Activated CD4-positive, alpha-beta T cell treated with anti-CD3 and anti-CD28 coated beads, Interleukin-2, amount 50 U/mL, for 48 hours (primary cell): ENCODE data around the gene FOLR2.

ENCODE experiments used
- DNase-seq, 2 experiments: peaks; one replicate each; pipeline ENCODE4 v3.0.0-alpha.2; 2020

The FOLR2 gene

DNA sequence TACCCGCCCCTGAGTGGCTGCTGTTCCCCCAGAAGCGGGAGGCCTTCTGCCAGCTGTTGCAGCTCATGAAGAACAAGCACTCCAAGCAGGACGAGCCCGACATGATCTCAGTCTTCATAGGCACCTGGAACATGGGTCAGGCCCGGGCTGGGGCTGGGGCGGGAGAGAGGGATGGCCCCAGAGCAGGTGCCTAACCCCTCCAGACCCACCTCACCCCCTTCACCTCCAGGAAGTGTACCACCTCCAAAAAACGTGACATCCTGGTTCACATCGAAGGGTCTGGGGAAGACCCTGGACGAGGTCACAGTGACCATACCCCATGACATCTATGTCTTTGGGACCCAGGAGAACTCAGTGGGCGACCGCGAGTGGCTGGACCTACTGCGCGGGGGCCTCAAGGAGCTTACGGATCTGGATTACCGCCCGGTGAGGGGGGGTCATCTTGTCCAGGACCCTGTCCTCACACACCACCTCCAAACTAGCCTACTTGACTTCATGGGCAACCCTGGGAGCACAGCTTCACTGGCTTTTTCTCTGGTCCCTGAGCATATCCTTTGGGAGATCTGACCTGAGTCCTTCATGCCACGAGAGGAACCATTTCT lies 14.3 kb downstream of the FOLR2 start:
- no peak for DNase-seq

DNA sequence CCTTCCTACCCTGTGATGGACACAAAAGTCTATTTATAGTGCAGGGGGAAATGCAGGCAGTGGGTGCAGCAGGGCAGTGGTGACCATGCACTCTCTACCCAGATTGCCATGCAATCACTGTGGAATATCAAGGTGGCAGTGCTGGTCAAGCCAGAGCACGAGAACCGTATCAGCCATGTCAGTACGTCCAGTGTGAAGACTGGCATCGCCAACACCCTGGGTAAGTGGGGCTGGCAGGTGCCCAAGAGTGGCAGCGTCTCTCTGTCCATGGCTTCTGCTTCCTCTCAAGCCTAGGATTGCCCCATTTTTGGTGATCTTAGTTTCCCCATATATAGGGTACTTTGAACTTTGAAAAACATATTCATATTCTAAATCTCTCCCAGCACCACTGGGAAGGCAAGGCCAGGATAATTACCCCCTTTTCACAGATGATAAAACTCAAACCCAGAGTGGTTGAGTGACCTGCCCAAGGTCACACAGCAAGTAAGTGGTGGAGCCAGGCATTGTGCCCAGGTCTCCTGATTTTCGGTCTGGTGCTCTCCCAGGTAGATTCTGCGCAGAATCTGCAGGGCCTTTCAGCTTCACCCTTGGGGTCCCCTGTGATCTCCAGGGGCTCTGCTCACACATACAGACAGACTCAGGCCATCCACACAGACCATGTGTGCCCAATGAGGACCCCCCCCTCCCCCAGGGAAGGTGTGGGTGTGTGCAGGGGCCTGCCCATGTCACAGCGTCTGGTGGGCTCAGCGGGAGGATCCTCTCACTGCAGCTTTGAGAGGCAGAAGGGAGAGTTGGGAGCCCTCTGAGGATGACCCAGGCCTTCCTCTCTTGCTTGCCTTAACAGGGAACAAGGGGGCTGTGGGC lies 15.0 kb downstream of the FOLR2 start:
- DNase-seq, result no peak

DNA sequence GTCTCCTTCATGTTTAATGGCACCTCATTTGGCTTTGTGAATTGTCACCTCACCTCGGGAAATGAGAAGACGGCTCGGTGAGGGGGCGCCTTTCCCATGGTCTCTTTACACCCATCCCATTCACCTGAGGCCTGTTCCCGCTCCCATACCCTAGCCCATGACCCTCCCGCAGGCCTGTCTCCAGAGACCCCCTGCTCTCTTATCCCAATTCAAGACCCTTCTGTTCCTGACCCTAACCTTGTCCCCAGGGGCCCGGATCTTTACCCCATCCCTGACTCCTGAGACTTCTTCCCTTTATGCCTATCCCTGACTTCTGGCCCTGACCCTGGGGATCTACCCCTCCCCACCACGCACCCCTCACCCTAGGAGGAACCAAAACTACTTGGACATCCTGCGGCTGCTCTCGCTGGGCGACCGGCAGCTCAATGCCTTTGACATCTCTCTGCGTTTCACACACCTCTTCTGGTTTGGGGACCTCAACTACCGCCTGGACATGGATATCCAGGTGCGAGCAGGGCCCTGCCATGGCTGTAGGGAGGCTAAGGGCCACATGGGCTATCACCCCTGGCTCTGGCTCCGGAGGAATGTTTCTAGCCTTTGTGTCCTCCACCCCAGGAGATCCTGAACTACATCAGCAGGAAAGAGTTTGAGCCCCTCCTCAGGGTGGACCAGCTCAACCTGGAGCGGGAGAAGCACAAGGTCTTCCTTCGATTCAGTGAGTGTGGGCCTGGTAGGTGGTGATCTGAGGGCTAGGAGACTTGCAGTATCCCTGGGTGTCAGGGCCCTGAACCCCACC lies 15.9 kb downstream of the FOLR2 start:
- no peak for DNase-seq

DNA sequence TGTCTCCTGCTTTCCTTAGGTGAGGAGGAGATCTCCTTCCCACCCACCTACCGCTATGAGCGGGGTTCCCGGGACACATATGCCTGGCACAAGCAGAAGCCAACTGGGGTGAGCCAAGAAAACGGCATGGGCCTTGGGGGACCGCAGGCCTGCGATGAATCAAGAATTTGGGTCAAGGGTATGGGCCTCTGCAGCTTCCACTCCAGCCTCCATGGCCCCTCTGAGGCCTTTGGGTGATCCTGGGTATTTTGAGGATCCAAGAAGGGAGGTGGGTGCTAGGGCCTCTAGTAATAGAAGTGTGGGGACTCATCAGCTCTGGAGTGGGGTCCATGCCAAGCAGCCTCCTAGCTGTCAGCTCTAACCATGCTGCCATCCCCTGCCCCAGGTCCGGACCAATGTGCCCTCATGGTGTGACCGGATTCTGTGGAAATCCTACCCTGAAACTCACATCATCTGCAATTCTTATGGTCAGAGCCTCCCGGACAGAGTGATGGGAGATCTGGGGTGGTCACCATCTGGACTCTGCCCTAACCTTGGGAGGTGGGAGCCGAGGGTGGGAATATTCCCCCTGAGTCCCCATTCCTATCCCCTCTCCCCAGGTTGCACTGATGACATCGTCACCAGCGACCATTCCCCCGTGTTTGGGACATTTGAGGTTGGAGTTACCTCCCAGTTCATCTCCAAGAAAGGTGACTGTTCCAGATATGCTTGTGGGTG lies 16.6 kb downstream of the FOLR2 start:
- DNase-seq, result no peak

DNA sequence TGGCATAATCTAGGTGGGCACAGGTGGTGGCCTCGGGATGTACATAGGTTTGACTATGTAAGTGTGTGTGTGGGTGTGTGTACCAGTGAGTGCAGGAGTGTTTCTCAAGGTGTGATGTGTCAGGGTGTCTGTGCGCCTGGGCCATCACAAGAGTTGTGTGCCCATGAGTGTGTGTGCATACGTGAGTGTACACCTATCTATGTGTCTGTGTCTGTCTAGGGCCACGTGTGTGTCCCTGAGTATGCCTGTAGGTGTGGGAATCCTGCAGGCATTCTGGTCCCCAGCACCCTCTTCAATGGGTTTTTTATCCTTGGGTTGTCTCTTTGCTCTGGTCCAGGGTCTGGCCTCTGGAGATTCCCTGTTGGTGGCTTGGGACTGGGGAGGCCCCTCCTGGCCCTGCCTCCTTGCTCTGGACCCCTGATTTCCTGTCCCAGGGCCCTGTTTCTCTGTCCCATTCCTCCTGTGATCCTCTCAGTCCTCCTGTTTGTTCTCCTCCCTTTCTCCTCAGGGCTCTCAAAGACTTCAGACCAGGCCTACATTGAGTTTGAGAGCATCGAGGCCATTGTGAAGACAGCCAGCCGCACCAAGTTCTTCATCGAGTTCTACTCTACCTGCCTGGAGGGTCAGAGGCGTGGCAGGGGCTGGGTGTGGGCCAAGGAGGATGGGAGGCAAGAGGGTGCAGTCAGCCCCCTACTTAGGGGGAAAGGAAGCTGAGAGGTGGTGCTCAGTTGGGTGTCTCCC lies 17.3 kb downstream of the FOLR2 start:
- DNase-seq, result no peak

DNA sequence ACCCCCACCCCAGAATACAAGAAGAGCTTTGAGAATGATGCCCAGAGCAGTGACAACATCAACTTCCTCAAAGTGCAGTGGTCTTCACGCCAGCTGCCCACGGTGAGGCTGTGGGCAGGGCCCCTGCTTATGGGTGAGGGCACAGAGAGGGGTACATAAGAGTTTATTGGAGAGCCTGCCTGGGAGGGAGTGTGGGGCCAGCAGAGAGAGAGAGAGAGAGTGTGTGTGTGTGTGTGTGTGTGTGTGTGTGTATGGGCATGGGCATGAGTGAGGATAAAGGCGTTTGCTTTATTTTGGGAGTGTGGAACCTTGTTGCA lies 17.9 kb downstream of the FOLR2 start:
- DNase-seq, result no peak

DNA sequence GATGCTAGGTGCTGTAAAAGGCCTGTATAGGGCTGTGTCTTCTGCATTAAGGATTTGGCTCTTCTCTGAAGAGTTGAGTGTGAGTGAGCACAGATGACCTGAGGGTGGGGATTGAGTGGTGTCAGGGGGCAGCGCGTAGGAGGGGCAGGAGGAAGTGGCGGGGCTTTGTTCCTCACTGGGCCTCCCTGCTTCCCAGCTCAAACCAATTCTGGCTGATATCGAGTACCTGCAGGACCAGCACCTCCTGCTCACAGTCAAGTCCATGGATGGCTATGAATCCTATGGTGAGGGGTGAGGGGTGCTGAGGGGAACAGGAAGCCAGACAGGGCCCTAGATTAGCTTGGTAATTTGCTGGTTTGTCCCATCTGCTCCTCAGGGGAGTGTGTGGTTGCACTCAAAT lies 18.3 kb downstream of the FOLR2 start:
- no peak for DNase-seq

DNA sequence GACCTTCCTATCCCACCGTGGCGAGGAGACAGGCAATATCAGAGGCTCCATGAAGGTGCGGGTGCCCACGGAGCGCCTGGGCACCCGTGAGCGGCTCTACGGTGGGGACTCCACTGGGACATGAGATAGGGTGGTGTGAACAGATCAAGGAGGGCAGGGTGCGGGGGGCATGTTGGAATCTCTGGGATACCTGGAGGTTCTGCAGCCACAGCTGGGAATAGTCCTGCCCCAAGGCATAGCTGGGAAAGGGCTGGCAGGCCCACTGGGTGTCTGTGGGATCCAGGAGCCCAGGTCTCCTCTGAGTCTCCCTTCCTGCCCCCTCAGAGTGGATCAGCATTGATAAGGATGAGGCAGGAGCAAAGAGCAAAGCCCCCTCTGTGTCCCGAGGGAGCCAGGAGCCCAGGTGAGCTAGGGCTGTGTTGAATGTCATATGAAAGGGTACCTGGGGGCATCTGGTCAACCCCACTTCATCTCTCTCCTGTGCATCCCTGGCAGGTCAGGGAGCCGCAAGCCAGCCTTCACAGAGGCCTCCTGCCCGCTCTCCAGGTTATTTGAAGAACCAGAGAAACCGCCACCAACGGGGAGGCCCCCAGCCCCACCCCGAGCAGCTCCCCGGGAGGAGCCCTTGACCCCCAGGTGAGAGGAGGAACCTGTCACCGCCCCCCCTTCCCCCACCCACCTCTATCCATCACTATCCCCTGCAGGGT lies 18.9 kb downstream of the FOLR2 start:
- DNase-seq, result no peak

DNA sequence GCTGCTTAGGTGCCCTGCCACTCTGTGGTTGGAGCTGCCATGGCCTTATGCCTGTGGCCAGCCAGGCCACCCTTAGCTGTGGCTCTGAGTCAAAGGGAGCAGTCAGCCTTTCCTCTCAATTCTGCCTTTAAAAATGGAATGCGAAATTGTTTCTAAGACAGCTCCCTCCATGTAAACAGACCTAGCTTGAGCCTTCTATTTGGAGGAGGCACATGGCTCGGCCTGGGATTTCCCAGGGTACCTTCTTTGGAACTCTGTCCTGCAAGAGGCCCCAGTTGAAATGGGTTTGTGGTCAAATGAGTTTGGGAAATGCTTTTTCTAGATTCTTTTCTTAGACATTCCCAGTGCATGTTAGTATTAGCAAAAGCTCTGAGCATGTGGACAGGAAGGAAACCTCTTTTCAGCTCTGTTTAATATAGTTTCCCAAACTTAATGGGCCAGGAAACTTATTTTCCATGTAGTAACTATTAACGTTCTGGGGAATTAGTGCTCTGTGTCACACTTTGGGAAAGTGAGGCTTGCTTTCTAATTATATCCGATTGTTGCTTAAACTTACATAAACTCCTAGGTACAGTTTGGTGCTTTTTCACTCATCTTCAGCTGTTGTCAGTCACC lies 19.6 kb downstream of the FOLR2 start:
- DNase-seq, result no peak

DNA sequence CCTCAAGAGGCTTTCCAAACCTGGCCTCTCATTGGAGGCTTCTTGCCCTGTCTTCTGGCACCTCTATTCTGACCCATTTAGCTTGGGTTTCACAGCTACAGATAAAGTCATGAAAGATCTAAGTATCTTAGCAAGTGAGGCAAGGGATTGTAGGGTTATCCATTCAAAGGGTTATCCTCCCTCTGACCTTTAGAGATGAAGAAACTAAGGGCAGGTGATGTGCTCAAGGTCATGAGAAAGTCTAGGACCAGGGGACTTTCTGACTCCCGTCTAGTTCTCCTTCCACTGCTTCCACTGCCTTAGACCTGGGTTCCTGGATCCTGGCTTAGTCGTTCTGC lies 20.1 kb downstream of the FOLR2 start:
- DNase-seq, result no peak

DNA sequence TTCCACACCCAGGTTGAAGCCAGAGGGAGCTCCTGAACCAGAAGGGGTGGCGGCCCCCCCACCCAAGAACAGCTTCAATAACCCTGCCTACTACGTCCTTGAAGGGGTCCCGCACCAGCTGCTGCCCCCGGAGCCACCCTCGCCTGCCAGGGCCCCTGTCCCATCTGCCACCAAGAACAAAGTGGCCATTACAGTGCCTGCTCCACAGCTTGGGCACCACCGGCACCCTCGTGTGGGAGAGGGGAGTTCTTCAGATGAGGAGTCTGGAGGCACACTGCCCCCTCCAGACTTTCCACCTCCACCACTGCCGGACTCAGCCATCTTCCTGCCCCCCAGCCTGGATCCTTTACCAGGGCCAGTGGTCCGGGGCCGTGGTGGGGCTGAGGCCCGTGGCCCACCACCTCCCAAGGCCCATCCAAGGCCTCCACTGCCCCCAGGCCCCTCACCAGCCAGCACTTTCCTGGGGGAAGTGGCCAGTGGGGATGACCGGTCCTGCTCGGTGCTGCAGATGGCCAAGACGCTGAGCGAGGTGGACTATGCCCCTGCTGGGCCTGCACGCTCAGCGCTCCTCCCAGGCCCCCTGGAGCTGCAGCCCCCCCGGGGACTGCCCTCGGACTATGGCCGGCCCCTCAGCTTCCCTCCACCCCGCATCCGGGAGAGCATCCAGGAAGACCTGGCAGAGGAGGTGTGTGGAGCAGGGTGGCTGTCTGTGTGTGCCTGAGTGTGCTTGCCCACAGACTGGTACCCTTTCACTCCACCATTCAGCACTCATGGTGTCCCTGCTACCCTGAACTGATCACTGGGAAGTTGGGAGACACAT lies 20.7 kb downstream of the FOLR2 start:
- DNase-seq, result no peak

DNA sequence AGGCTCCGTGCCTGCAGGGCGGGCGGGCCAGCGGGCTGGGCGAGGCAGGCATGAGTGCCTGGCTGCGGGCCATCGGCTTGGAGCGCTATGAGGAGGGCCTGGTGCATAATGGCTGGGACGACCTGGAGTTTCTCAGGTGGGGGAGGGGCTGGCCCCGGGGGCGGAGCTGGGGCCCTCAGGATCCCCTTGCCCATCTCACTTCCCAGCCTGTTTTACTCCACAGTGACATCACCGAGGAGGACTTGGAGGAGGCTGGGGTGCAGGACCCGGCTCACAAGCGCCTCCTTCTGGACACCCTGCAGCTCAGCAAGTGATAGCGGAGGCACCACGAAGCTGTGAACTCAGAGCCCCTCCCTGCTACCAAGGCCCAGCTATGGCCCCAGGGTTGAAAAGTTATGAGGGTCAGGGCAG lies 21.5 kb downstream of the FOLR2 start:
- DNase-seq, result peak; percentile 65 to 66

DNA sequence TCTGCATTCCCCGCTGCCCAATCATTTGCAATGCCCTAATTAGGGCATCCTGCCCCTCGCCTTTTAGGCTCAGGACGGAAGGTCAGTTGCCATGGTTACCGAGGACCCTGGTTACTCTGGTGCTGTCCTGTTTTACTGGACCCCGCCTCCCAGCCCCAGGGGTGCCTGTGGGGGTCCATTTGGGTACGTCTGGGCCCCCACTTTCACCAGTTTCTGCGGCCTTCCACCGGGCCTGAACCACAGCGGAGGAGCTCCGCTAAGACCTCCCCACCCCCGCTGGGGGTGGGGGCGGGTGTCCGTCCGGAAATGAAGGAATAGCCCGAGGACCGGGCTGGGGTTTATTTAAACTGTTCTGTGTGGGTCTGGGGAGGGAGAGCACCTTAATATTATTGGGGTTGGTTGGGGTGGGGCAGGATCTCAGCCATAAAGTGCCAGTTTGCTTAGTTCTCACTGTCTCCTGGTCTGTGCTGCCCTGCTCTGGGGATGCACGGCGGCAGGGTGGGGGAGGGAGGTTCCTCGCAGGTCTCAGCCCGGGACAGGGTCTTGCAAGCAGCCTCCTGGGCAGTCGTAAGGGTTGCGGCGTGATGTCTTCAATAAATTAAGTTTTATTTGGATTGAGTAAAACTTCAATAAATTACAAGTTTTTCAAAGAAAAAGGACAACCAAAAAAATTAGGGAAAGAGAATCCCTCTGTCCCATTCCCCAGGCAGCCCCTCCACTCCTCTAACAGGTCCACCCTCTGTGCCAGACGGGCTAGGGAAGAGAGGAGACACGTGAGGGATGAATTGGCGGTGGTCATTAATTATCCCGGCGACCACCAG lies 22.1 kb downstream of the FOLR2 start:
- no peak for DNase-seq

DNA sequence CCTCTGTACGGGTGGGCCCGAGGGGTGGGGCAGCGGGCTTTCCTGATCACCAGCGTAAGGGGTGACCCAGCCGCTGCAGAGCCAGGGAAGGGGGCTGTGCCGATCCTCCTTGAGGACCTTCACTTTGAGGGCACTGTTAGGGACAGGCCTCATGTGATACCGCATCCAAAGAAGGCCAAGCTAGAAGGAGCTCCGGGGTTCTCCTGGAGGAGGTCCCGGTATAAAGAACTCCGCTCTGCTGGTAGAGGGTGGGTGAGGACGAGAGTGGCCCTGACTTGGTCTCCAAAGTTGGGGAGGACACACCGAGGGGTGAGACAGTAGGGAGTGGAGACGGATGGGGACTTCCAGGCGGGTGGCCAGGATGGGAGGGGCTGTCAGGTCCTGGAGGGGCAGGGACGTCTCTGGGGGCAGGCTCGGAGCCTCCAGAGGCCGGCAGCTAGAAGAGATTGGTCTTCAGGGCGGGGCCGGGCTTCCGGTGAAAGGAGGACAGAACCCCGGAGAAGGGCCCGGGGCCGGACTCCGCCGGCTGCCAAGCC lies 22.8 kb downstream of the FOLR2 start:
- DNase-seq, result peak; percentile 19 to 37

DNA sequence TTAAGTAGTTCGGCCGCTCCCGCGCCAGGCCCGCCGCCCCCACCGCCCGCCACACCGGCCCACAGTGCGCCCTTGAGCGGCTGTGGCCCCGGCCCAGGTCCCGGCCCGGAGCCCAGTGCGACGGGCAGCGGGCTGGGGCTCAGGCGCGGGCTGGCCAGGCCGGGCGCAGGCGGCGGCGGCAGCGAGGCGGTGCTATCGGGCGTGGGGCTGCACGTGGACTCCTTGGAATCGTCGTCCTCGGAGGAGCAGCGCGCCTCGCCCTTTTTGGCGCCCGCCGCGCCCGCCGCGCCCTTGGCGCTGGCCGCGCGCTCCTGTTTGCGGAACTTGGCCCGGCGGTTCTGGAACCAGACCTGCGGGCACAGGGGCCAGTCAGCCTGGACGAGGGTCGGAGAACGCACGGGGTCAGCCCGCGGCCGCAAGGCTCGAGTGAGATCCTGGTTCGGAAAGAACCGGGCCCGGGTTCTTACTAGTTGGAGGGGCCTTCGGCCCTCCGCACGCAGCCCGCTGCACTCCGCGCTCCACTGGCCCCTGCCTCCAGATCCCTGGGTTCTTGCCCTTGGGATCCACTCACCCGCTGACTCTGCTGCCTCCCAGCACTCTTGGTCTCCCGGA lies 23.4 kb downstream of the FOLR2 start:
- peak in 1 of 2 experiments; percentile 13 for DNase-seq

DNA sequence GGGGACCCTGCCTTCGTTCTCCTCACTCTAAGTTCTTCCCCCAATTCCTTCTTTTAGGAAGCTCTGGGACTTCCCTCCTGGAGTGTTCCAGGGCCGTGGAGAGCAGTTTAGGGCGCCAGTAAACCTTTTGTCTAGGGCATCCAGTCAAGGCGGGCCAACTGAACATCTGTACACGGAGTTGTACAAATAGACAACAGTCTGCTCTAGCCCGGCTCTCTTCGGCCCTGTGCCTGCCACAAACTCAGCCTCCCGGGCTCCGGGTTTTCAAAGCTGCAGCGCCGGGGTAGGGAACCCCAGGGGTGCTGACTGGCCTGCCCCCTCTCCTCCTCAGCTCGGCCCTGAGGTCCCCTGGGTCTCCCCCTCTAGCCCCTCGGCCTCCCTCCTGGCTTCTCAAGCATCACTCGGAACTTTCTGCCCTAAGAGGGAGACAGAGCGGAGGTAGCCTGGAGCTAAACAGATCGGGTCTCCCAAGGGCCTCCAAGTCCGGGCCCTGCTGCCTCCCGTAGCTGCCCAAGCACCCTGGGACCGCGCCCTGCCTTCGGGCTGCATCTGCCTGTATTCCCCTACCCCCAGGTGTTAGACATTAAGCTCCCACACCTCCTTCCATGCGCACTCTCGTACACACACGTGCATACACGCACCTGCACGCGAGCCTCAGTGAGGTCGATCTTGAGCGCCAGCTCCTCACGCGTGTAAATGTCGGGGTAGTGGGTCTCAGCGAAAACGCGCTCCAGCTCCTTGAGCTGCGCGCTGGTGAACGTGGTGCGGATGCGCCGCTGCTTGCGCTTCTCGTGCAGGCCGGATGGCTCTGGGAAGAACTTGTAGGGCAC lies 24.1 kb downstream of the FOLR2 start:
- DNase-seq, result peak; percentile 11 to 29

DNA sequence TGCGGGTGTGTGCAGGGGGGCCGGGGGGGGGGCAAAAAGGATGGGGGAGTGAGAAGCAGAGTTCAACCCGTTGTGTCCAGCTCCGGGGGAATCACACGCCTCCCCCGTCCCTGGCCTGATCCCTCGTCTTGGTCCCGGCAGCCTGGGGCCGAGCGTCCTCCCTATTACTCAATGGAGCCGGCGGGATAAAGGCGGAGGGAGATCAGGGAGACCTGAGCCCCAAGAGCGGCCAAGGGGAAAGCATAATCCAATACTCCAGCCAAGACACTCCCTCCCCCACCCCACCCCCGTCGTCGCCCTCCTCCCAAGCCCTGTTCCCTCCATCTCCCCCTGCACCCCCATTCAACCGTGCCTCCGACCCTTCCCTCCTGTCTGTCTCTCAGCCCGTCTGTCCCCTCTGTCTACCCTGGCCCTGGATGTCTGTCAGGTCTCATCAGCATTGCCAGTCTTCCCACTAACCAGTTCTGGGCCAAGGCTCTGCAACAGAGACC lies 24.7 kb downstream of the FOLR2 start:
- no peak for DNase-seq

DNA sequence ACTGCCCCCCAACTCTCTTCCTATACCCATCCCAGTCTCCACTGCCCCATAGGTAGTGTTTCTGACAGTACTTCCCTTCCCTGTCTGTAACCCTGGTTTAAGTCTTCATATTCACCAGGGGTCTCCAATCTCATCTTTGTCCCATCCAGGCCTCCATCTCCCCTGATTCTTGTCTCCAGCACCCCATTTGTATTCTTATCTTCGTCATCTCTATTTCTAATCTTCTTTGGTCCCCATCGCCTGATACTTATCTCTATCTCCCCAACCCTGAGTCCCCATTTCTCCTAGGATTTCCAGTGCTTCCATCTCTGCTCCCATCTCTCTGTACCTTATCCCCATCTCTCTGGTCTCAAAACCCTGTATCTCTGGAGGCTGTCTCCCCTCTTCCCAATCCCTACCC lies 25.5 kb downstream of the FOLR2 start:
- no peak for DNase-seq
